HG03064 (cell line): Measurements from ENCODE around the gene SIN3B.

Source experiments
- ATAC-seq: cut with Tn5 transposase; IDR thresholded peaks from one replicate; pipeline ENCODE4 v1.9.1; 2021; ENCODE audit warnings: low read depth; ENCODE audit not compliant: unreplicated experiment

SIN3B gene

GRCh38 chr19:16887353-16888265 is 58.4 kb downstream of the SIN3B start:
- ATAC-seq: no peak

- ATAC-seq: no peak
These were observed 59.6 kb downstream of the SIN3B start, which contains the start of gene F2RL3 for GRCh38 chr19:16888629-16889365. Gene F2RL3 (plus strand): TSS chr19:16888999. CDS start chr19:16889190, 191 bp downstream.

- ATAC-seq: no peak
These were observed 60.2 kb downstream of the SIN3B start for GRCh38 chr19:16889366-16889882.

- ATAC-seq: no peak
These were observed 60.8 kb downstream of the SIN3B start for GRCh38 chr19:16889883-16890460.

GRCh38 chr19:16890461-16891184 is 61.4 kb downstream of the SIN3B start:
- no peak for ATAC-seq

GRCh38 chr19:16891696-16892382 is 62.6 kb downstream of the SIN3B start:
- no peak for ATAC-seq

- no peak for ATAC-seq
These were observed 63.2 kb downstream of the SIN3B start for GRCh38 chr19:16892436-16892835.

GRCh38 chr19:16892868-16893685 is 63.9 kb downstream of the SIN3B start:
- ATAC-seq: no peak

GRCh38 chr19:16893686-16893989 is 64.4 kb downstream of the SIN3B start:
- ATAC-seq: no peak

GRCh38 chr19:16894080-16894479 is 64.9 kb downstream of the SIN3B start:
- no peak for ATAC-seq

GRCh38 chr19:16895467-16896145 is 66.4 kb downstream of the SIN3B start:
- no peak for ATAC-seq

- ATAC-seq: peak; percentile 29
These were observed 67.2 kb downstream of the SIN3B start for GRCh38 chr19:16896146-16897028.

GRCh38 chr19:16897029-16897855 is 68.0 kb downstream of the SIN3B start:
- peak; percentile 41 for ATAC-seq

- ATAC-seq: no peak
These were observed 68.6 kb downstream of the SIN3B start for GRCh38 chr19:16897856-16898161.

- no peak for ATAC-seq
These were observed 69.3 kb downstream of the SIN3B start for GRCh38 chr19:16898361-16899015.

- no peak for ATAC-seq
These were observed 70.4 kb downstream of the SIN3B start for GRCh38 chr19:16899566-16900075.
